Endothelial cell (in vitro differentiated cells): Measurements from ENCODE around the gene PAWR. TPM values are rescaled to one million over a fixed set of nuclear protein-coding genes. Genes with fewer than 3 reads are reported as not detected.

Experiments used
- DNase-seq: peaks from one replicate; pipeline ENCODE4 v3.0.0; 2021; ENCODE audit warnings: low spot score
- H3K27ac Mint-ChIP-seq: one replicate; pipeline ENCODE4 v1.8.0; 2021; ENCODE audit warnings: mixed read lengths, inconsistent platforms; ENCODE audit not compliant: unreplicated experiment
- H3K27me3 Mint-ChIP-seq: one replicate; pipeline ENCODE4 v1.8.0; 2021; ENCODE audit warnings: mild to moderate bottlenecking, moderate library complexity, mixed read lengths, inconsistent platforms; ENCODE audit not compliant: unreplicated experiment
- H3K36me3 Mint-ChIP-seq: one replicate; pipeline ENCODE4 v1.8.0; 2021; ENCODE audit warnings: mild to moderate bottlenecking, low read depth, mixed read lengths, inconsistent platforms; ENCODE audit not compliant: unreplicated experiment
- H3K4me1 Mint-ChIP-seq: one replicate; pipeline ENCODE4 v1.8.0; 2021; ENCODE audit warnings: mild to moderate bottlenecking, mixed read lengths, inconsistent platforms; ENCODE audit not compliant: unreplicated experiment
- H3K4me3 Mint-ChIP-seq: one replicate; pipeline ENCODE4 v1.8.0; 2021; ENCODE audit warnings: mild to moderate bottlenecking, mixed read lengths, inconsistent platforms; ENCODE audit not compliant: unreplicated experiment
- H3K9me3 Mint-ChIP-seq: one replicate; pipeline ENCODE4 v1.8.0; 2021; ENCODE audit warnings: mixed read lengths, inconsistent platforms; ENCODE audit not compliant: unreplicated experiment
- CTCF ChIP-seq: fragments of 200-600 bp; sonication (generic); IDR thresholded peaks from one replicate; pipeline ENCODE4 v1.5.0; 2021; ENCODE audit warnings: antibody characterized with exemption; ENCODE audit not compliant: unreplicated experiment
- total RNA-seq: library from RNA; stranded (reverse); fragmentation: NEBNext Ultra II Directional; extraction: Animal tissue kit (Norgen Biotek cat#: 25700); gene quantifications from one replicate; pipeline ENCODE4 v1.2.1, GENCODE V29; 2021; ENCODE audit not compliant: unreplicated experiment

PAWR gene
- total RNA-seq, 1 donor from 2014 or later = 92.3 TPM

GRCh38 chr12:79644274-79645234, 46.2 kb downstream of the PAWR start:
- Mint-ChIP-seq H3K36me3 (no peaks in the 10 kb centered on the region), H3K27ac (no peak overlapping the region), H3K27me3 (peaks cover 2% of the 10 kb centered on the region), H3K4me3 (no peak overlapping the region), H3K4me1 (peaks cover 2% of the 10 kb centered on the region), H3K9me3 (no peaks in the 10 kb centered on the region)
- DNase-seq = no peak
- TF ChIP-seq CTCF = no peak

- Mint-ChIP-seq H3K36me3 (no peaks in the 10 kb centered on the region), H3K4me3 (no peak overlapping the region), H3K4me1 (peaks cover 2% of the 10 kb centered on the region), H3K9me3 (no peaks in the 10 kb centered on the region), H3K27me3 (peaks cover 2% of the 10 kb centered on the region), H3K27ac (no peak overlapping the region)
- DNase-seq = no peak
- TF ChIP-seq CTCF = no peak
Measured at GRCh38 chr12:79643821-79644220, 46.9 kb downstream of the PAWR start.

- Mint-ChIP-seq H3K27me3 (peaks cover 2% of the 10 kb centered on the region), H3K36me3 (no peaks in the 10 kb centered on the region), H3K27ac (no peak overlapping the region), H3K4me3 (no peak overlapping the region), H3K4me1 (no peaks in the 10 kb centered on the region), H3K9me3 (no peaks in the 10 kb centered on the region)
- TF ChIP-seq CTCF = no peak
- DNase-seq = no peak
Measured at GRCh38 chr12:79638490-79638889, 52.3 kb downstream of the PAWR start.

- no peak for TF ChIP-seq CTCF
- Mint-ChIP-seq H3K4me1 (no peaks in the 10 kb centered on the region), H3K36me3 (no peaks in the 10 kb centered on the region), H3K27me3 (peaks cover 2% of the 10 kb centered on the region), H3K4me3 (no peak overlapping the region), H3K9me3 (no peaks in the 10 kb centered on the region), H3K27ac (no peak overlapping the region)
- no peak for DNase-seq
Measured at GRCh38 chr12:79637093-79637492, 53.7 kb downstream of the PAWR start.

- Mint-ChIP-seq H3K9me3 (no peaks in the 10 kb centered on the region), H3K4me3 (no peak overlapping the region), H3K36me3 (no peaks in the 10 kb centered on the region), H3K4me1 (no peaks in the 10 kb centered on the region), H3K27me3 (peaks cover 2% of the 10 kb centered on the region), H3K27ac (no peak overlapping the region)
- no peak for DNase-seq
- no peak for TF ChIP-seq CTCF
Measured at GRCh38 chr12:79635676-79636075, 55.1 kb downstream of the PAWR start.
